ENCODE data around the gene TUBD1. TPM values are rescaled to one million over a fixed set of nuclear protein-coding genes. Genes with fewer than 3 reads are reported as not detected.
"Not testable (repeated sequence)": the region's sequence is repeated elsewhere in the genome, so short reads cannot be mapped to it uniquely, and the experiment has no call there.

TUBD1 gene
- total RNA-seq, 1 donor from 2014 or later = 9.3 TPM

- no peaks in the 10 kb centered on the region for H3K9me3 Mint-ChIP-seq
These were observed 4.3 kb upstream of the TUBD1 start for GRCh38 chr17:59897090-59897489.

DNA sequence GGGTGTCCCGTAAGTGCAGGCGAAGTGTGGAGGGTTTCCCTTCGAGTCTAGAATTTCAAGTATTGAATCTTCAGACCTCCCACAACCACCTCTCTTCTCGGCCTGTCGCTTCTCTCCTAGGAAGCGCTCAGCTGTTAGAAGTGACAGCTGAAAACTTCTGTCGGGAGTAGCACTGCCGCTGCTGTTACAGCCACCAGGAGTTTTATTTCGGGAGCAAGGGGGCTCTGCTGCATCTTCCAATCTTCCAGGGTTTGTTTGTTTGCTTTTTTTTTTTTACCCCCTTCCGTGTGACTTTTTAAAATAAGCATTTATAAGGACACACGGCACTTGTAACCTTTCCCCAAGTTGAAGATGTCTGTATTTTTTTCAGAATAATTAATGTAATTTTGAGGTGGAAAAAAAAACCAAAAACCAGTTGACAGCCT, 945 bp upstream of the TUBD1 start:
- DNase-seq (ENCODE audit: low spot score) = no peak
- no peaks in the 10 kb centered on the region for H3K27me3 Mint-ChIP-seq (ENCODE audit: low read depth)
- H3K4me1 Mint-ChIP-seq (ENCODE audit: low read depth) = peaks cover 25% of the 10 kb centered on the region
- H3K4me3 Mint-ChIP-seq (ENCODE audit: low read depth) = peak overlapping the region; percentile 97
- no peaks in the 10 kb centered on the region for H3K9me3 Mint-ChIP-seq
- intact Hi-C loops (cut with micrococcal nuclease) = loop anchor here (2.0 to 5.0 kb wide), 5 partner anchors 66 to 634 kb away; partner anchors contain the start of genes APPBP2, CLTC, RNFT1 and USP32
- peaks cover 33% of the 10 kb centered on the region for H3K36me3 Mint-ChIP-seq (ENCODE audit: low read depth)
- H3K27ac Mint-ChIP-seq = peak overlapping the region; percentile 97

More at GRCh38 chr17:59897090-59897489, 4.3 kb upstream of the TUBD1 start:
- no peak for DNase-seq (ENCODE audit: low spot score)
- Mint-ChIP-seq H3K4me3 (ENCODE audit: low read depth) (no peak overlapping the region), H3K36me3 (ENCODE audit: low read depth) (peaks cover 31% of the 10 kb centered on the region), H3K27ac (no peak overlapping the region), H3K27me3 (ENCODE audit: low read depth) (no peaks in the 10 kb centered on the region), H3K4me1 (ENCODE audit: low read depth) (peaks cover 20% of the 10 kb centered on the region)
- intact Hi-C loops (cut with micrococcal nuclease) = no loop called here

- no peaks in the 10 kb centered on the region for H3K27me3 Mint-ChIP-seq (ENCODE audit: low read depth)
- H3K36me3 Mint-ChIP-seq (ENCODE audit: low read depth) = peaks cover 41% of the 10 kb centered on the region
- peaks cover 26% of the 10 kb centered on the region for H3K4me1 Mint-ChIP-seq (ENCODE audit: low read depth)
- peak overlapping the region; percentile 97 for H3K27ac Mint-ChIP-seq
- DNase-seq (ENCODE audit: low spot score) = no peak
- H3K9me3 Mint-ChIP-seq = no peaks in the 10 kb centered on the region
- intact Hi-C loops (cut with micrococcal nuclease) = loop anchor here (2.0 to 5.0 kb wide), 5 partner anchors 65 to 635 kb away; partner anchors contain the start of genes APPBP2, CLTC, RNFT1 and USP32
- H3K4me3 Mint-ChIP-seq (ENCODE audit: low read depth) = peak overlapping the region; percentile 97
These were observed 356 bp downstream of the TUBD1 start for GRCh38 chr17:59892251-59892923.

- peak overlapping the region; percentile 63 for H3K4me3 Mint-ChIP-seq (ENCODE audit: low read depth)
- intact Hi-C loops (cut with micrococcal nuclease) = loop anchor here (5.0 kb wide), 2 partner anchors 63 to 637 kb away; partner anchors contain the start of gene APPBP2
- H3K4me1 Mint-ChIP-seq (ENCODE audit: low read depth) = peaks cover 21% of the 10 kb centered on the region
- peaks cover 45% of the 10 kb centered on the region for H3K36me3 Mint-ChIP-seq (ENCODE audit: low read depth)
- H3K9me3 Mint-ChIP-seq = no peaks in the 10 kb centered on the region
- no peak for DNase-seq (ENCODE audit: low spot score)
- peak overlapping the region; percentile 48 for H3K27ac Mint-ChIP-seq
- no peaks in the 10 kb centered on the region for H3K27me3 Mint-ChIP-seq (ENCODE audit: low read depth)
These were observed 2.0 kb downstream of the TUBD1 start for GRCh38 chr17:59890720-59891119.

DNA sequence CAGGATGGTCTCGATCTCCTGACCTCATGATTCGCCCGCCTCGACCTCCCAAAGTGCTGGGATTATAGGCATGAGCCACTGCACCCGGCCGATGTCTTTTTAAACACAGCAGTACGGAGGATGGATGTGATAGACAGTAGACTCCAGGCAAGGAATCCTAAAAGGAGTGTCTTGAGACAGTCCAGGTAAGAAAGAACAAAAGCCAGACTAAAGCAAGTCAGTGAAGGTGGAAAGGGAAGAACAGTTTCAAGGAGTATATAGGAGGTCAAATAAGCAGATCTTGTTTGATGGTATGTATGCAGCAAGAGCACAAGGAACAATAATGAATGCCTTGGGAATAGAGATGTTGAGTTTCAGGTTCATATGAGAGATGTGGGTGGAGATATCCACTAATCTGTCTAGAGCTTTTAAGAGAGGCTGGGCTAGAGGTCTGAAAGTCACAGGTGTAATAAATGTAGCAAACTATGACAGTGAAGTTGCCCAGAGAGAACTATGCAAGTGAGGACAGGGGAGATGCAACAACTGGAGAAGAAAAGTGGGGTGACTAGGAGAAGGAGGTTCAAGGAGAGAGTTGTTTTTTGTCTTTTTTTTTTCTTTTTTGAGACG, 4.5 kb downstream of the TUBD1 start:
- intact Hi-C loops (cut with micrococcal nuclease) = no loop called here
- peaks cover 46% of the 10 kb centered on the region for H3K36me3 Mint-ChIP-seq (ENCODE audit: low read depth)
- H3K4me1 Mint-ChIP-seq (ENCODE audit: low read depth) = peaks cover 15% of the 10 kb centered on the region
- no peak for DNase-seq (ENCODE audit: low spot score)
- H3K9me3 Mint-ChIP-seq = no peaks in the 10 kb centered on the region
- no peak overlapping the region for H3K4me3 Mint-ChIP-seq (ENCODE audit: low read depth)
- peak overlapping the region; percentile 33 for H3K27ac Mint-ChIP-seq
- no peaks in the 10 kb centered on the region for H3K27me3 Mint-ChIP-seq (ENCODE audit: low read depth)

DNA sequence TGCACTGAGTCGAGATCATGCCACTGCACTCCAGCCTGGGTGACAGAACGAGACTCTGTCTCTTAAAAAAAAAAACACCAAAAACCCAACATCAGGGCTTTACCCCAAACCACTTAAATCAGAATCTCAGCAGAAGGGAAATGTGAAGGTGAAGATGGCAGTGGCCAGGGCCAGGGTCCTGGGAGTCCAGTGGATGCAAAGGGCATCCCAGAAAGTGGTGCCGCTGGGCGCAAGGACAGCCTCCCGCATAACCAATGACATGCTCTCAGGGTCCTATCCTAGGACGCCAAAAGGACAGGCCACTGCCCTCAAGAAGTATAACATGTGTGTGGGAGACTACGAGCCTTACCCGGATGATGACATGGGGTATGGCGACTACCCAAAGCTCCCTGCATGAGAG, 7.9 kb downstream of the TUBD1 start:
- intact Hi-C loops (cut with micrococcal nuclease) = no loop called here
- Mint-ChIP-seq H3K4me3 (ENCODE audit: low read depth) (no peak overlapping the region), H3K4me1 (ENCODE audit: low read depth) (peaks cover 7% of the 10 kb centered on the region), H3K27me3 (ENCODE audit: low read depth) (no peaks in the 10 kb centered on the region), H3K36me3 (ENCODE audit: low read depth) (peaks cover 46% of the 10 kb centered on the region), H3K9me3 (no peaks in the 10 kb centered on the region), H3K27ac (no peak overlapping the region)
- DNase-seq (ENCODE audit: low spot score) = no peak

DNA sequence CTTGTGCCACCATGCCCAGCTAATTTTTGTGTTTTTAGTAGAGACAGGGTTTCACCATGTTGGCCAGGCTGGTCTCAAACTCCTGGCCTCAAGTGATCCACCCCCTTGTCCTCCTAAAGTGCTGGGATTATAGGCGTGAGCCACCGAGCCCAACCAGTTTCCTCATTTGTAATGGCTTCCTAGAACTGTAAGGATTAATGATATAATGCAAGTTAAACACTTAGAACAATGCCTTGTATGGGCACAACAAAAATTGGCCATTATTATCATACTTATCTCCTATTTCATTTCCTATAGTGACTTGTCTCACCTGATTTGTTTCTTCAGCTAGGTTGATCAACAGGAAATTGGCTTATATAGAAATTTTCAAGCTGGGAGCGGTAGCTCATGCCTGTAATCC, 14.1 kb downstream of the TUBD1 start:
- Mint-ChIP-seq H3K4me3 (ENCODE audit: low read depth) (no peak overlapping the region), H3K27ac (no peak overlapping the region), H3K27me3 (ENCODE audit: low read depth) (no peaks in the 10 kb centered on the region), H3K4me1 (ENCODE audit: low read depth) (no peaks in the 10 kb centered on the region), H3K36me3 (ENCODE audit: low read depth) (peaks cover 37% of the 10 kb centered on the region), H3K9me3 (no peaks in the 10 kb centered on the region)
- DNase-seq (ENCODE audit: low spot score) = no peak
- intact Hi-C loops (cut with micrococcal nuclease) = no loop called here

GRCh38 chr17:59877965-59878364, 14.8 kb downstream of the TUBD1 start:
- H3K27ac Mint-ChIP-seq = peak overlapping the region; percentile 2
- H3K27me3 Mint-ChIP-seq (ENCODE audit: low read depth) = no peaks in the 10 kb centered on the region
- H3K4me3 Mint-ChIP-seq (ENCODE audit: low read depth) = no peak overlapping the region
- intact Hi-C loops (cut with micrococcal nuclease) = no loop called here
- DNase-seq (ENCODE audit: low spot score) = no peak
- no peaks in the 10 kb centered on the region for H3K9me3 Mint-ChIP-seq
- H3K4me1 Mint-ChIP-seq (ENCODE audit: low read depth) = no peaks in the 10 kb centered on the region
- H3K36me3 Mint-ChIP-seq (ENCODE audit: low read depth) = peaks cover 37% of the 10 kb centered on the region

GRCh38 chr17:59876107-59876506, 16.6 kb downstream of the TUBD1 start:
- Mint-ChIP-seq H3K27ac (no peak overlapping the region), H3K9me3 (no peaks in the 10 kb centered on the region)

GRCh38 chr17:59874376-59874775, 18.4 kb downstream of the TUBD1 start:
- H3K36me3 Mint-ChIP-seq (ENCODE audit: low read depth) = peaks cover 33% of the 10 kb centered on the region
- no peaks in the 10 kb centered on the region for H3K4me1 Mint-ChIP-seq (ENCODE audit: low read depth)
- intact Hi-C loops (cut with micrococcal nuclease) = no loop called here
- no peaks in the 10 kb centered on the region for H3K9me3 Mint-ChIP-seq
- no peak overlapping the region for H3K4me3 Mint-ChIP-seq (ENCODE audit: low read depth)
- no peak for DNase-seq (ENCODE audit: low spot score)
- no peaks in the 10 kb centered on the region for H3K27me3 Mint-ChIP-seq (ENCODE audit: low read depth)
- H3K27ac Mint-ChIP-seq = no peak overlapping the region

More at GRCh38 chr17:59876107-59876506, 16.6 kb downstream of the TUBD1 start:
- H3K4me1 Mint-ChIP-seq (ENCODE audit: low read depth) = no peaks in the 10 kb centered on the region
- no peak overlapping the region for H3K4me3 Mint-ChIP-seq (ENCODE audit: low read depth)
- intact Hi-C loops (cut with micrococcal nuclease) = no loop called here
- H3K27me3 Mint-ChIP-seq (ENCODE audit: low read depth) = no peaks in the 10 kb centered on the region
- DNase-seq (ENCODE audit: low spot score) = no peak
- H3K36me3 Mint-ChIP-seq (ENCODE audit: low read depth) = peaks cover 34% of the 10 kb centered on the region

- DNase-seq (ENCODE audit: low spot score); intact Hi-C loops (cut with micrococcal nuclease); H3K4me1 Mint-ChIP-seq (ENCODE audit: low read depth); H3K4me3 Mint-ChIP-seq (ENCODE audit: low read depth); H3K27me3 Mint-ChIP-seq (ENCODE audit: low read depth); H3K27ac Mint-ChIP-seq; H3K9me3 Mint-ChIP-seq: not testable (repeated sequence)
- H3K36me3 Mint-ChIP-seq (ENCODE audit: low read depth) = peaks cover 34% of the 10 kb centered on the region
These were observed 19.3 kb downstream of the TUBD1 start for GRCh38 chr17:59873414-59873813.

DNA sequence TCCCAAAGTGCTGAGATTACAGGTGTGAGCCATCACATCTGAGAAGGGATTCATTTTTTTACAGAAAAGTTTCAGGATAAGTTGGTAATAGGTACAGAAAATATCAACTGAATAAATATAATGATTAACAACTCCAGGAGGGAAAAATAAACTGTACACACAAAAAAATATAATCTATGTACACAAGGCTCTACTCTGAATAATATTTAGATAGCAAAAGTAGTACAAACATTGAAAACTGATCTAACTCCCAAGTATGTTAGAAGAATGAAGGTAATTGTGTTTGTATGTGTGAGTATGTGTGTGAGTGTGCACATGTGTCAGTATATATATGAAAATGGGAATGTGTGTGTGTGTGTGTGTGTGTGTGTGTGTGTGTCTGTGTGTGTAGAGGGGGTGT, 20.4 kb downstream of the TUBD1 start:
- peak overlapping the region; percentile 9 for H3K27ac Mint-ChIP-seq
- no peaks in the 10 kb centered on the region for H3K9me3 Mint-ChIP-seq
- H3K4me1 Mint-ChIP-seq (ENCODE audit: low read depth) = no peaks in the 10 kb centered on the region
- no peak overlapping the region for H3K4me3 Mint-ChIP-seq (ENCODE audit: low read depth)
- H3K36me3 Mint-ChIP-seq (ENCODE audit: low read depth) = peaks cover 24% of the 10 kb centered on the region
- H3K27me3 Mint-ChIP-seq (ENCODE audit: low read depth) = no peaks in the 10 kb centered on the region
- intact Hi-C loops (cut with micrococcal nuclease) = no loop called here
- no peak for DNase-seq (ENCODE audit: low spot score)

GRCh38 chr17:59870482-59870881, 22.3 kb downstream of the TUBD1 start:
- intact Hi-C loops (cut with micrococcal nuclease) = no loop called here
- no peak overlapping the region for H3K27ac Mint-ChIP-seq
- H3K4me1 Mint-ChIP-seq (ENCODE audit: low read depth) = no peaks in the 10 kb centered on the region
- H3K9me3 Mint-ChIP-seq = no peaks in the 10 kb centered on the region
- H3K4me3 Mint-ChIP-seq (ENCODE audit: low read depth) = no peak overlapping the region
- H3K27me3 Mint-ChIP-seq (ENCODE audit: low read depth) = no peaks in the 10 kb centered on the region
- H3K36me3 Mint-ChIP-seq (ENCODE audit: low read depth) = peaks cover 16% of the 10 kb centered on the region
- DNase-seq (ENCODE audit: low spot score) = no peak

Data from activated T-helper 2 cell treated with anti-CD3 and anti-CD28 coated beads, Interferon-gamma antibody, Interleukin-2, Interleukin-4, amounts not matched to agents 10 μg/mL and 5 μg/mL and 100 μg/mL, durations not matched to agents 14 hours and 24 hours and 36 hours (primary cell).